Testis (tissue), 2 donors: ENCODE results near the gene APOH.

ENCODE experiments used
- POLR2A ChIP-seq: fragments of 450-650 bp; IDR thresholded peaks from one replicate; pipeline ENCODE4 v1.6.1; 2017; ENCODE audit warnings: antibody characterized with exemption, mild to moderate bottlenecking, moderate library complexity
- TF ChIP-seq, protein P1 (sequence below), 3 experiments: fragments of 450-650 bp in 2 of 3; fragments of 200-600 bp in 1 of 3; sonication (generic) in 1 of 3; IDR thresholded peaks; one replicate each; pipeline ENCODE4 v1.5.1; 2016 to 2019; ENCODE audit warnings: antibody characterized with exemption in 3 of 3, mild to moderate bottlenecking in 2 of 3, moderate library complexity in 1 of 3

DNA sequence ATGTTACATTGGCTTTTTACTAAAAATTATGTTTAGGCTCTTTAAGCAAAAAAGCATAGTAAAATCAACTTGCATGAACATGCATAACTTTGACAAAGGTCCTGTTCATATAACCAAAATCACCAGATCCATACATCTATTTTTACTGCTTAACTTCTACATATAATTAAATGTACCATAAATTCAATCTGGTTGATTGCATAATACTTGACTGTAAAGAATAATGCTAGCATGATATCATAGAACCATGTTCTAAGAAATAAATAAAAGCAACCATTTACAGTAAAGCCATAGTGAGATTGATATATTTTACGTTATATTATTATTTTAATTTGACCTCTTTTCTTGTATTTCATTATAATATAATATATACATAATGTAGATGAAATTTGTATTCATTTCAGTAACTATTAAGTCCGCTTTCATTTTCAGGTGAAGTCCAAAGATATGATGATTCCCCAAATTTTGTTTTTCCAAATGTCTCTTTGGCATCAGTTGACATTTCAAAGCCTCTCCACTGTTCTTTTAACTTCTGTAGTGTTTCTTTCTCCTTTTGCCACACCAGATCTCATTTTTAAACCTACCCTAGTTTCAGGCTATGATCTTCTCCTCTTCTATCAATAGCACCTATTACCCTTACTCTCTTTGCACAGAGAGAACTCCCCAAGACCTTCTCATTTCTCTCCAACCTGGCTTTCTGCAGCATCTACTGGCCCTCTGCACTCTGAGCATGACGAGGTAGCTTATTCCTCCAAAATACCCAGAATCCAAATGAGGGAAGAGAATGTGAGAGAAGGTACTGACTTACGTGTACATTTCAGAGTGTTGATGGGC, 1.8 kb downstream of the APOH start:
- TF ChIP-seq POLR2A: no peak
- TF ChIP-seq, protein P1, sequence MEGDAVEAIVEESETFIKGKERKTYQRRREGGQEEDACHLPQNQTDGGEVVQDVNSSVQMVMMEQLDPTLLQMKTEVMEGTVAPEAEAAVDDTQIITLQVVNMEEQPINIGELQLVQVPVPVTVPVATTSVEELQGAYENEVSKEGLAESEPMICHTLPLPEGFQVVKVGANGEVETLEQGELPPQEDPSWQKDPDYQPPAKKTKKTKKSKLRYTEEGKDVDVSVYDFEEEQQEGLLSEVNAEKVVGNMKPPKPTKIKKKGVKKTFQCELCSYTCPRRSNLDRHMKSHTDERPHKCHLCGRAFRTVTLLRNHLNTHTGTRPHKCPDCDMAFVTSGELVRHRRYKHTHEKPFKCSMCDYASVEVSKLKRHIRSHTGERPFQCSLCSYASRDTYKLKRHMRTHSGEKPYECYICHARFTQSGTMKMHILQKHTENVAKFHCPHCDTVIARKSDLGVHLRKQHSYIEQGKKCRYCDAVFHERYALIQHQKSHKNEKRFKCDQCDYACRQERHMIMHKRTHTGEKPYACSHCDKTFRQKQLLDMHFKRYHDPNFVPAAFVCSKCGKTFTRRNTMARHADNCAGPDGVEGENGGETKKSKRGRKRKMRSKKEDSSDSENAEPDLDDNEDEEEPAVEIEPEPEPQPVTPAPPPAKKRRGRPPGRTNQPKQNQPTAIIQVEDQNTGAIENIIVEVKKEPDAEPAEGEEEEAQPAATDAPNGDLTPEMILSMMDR (IDR thresholded peaks at IDR 0.05): no peak
